ENCODE data around the gene MST1.
A peak's percentile ranks its signal among the peaks of the same experiment; 100 is the strongest.

MST1 gene

GRCh38 chr3:49673715-49674496, 15.4 kb downstream of the MST1 start, which contains the start of gene APEH:
APEH (plus strand) TSS chr3:49674351; CDS start chr3:49674402, 51 bp downstream.
- peak within 1 kb of the TSS; percentile 73 for H3K27ac ChIP-seq (ENCODE audit: low read depth, low read length, poor library complexity, severe bottlenecking)
- TF ChIP-seq EZH2 (IDR thresholded peaks at IDR 0.05; ENCODE audit: borderline replicate concordance, low read length) (no peak), CTCF (IDR thresholded peaks at IDR 0.05; ENCODE audit: low read length) (no peak)
- peak within 1 kb of the TSS; percentile 77 for H3K4me3 ChIP-seq (ENCODE audit: low read depth, low read length, poor library complexity, severe bottlenecking)
- no peaks in the 10 kb centered on the region for H3F3A ChIP-seq (ENCODE audit: insufficient read depth, low read length)
- no peaks in the 10 kb centered on the region for H3K9me2 ChIP-seq (ENCODE audit: low read depth, low read length)
- H3K4me1 ChIP-seq (ENCODE audit: insufficient read depth, low read length, severe bottlenecking): peaks cover 20% of the 10 kb centered on the region
- no peak within 1 kb of the TSS for H2AFZ ChIP-seq (ENCODE audit: low read length)
- no peaks in the 10 kb centered on the region for H3K9me3 ChIP-seq (ENCODE audit: low read length)
- no peaks in the 10 kb centered on the region for H3K79me2 ChIP-seq (ENCODE audit: insufficient read depth, low read length)
- no peaks in the 10 kb centered on the region for H3K27me3 ChIP-seq (ENCODE audit: insufficient read depth, low read length)
- H4K20me1 ChIP-seq (ENCODE audit: insufficient read depth, low read length): no peaks in the 10 kb centered on the region
- H3K36me3 ChIP-seq (ENCODE audit: insufficient read depth, low read length): peaks cover 33% of the 10 kb centered on the region
- peak within 1 kb of the TSS; percentile 87 for H3K9ac ChIP-seq (ENCODE audit: low read length)
- peak within 1 kb of the TSS; percentile 78 for H3K4me2 ChIP-seq (ENCODE audit: low read length)

- peak overlapping the region; percentile 77 for H3K4me3 ChIP-seq (ENCODE audit: low read depth, low read length, poor library complexity, severe bottlenecking)
- no peak for TF ChIP-seq CTCF (IDR thresholded peaks at IDR 0.05; ENCODE audit: low read length)
- no peak for TF ChIP-seq EZH2 (IDR thresholded peaks at IDR 0.05; ENCODE audit: borderline replicate concordance, low read length)
- peak overlapping the region; percentile 73 for H3K27ac ChIP-seq (ENCODE audit: low read depth, low read length, poor library complexity, severe bottlenecking)
- no peaks in the 10 kb centered on the region for H3K79me2 ChIP-seq (ENCODE audit: insufficient read depth, low read length)
- H4K20me1 ChIP-seq (ENCODE audit: insufficient read depth, low read length): no peaks in the 10 kb centered on the region
- no peaks in the 10 kb centered on the region for H3K9me2 ChIP-seq (ENCODE audit: low read depth, low read length)
- peak overlapping the region; percentile 78 for H3K4me2 ChIP-seq (ENCODE audit: low read length)
- no peaks in the 10 kb centered on the region for H3K27me3 ChIP-seq (ENCODE audit: insufficient read depth, low read length)
- H3K4me1 ChIP-seq (ENCODE audit: insufficient read depth, low read length, severe bottlenecking): peaks cover 20% of the 10 kb centered on the region
- peaks cover 26% of the 10 kb centered on the region for H3K36me3 ChIP-seq (ENCODE audit: insufficient read depth, low read length)
- H2AFZ ChIP-seq (ENCODE audit: low read length): no peak overlapping the region
- no peaks in the 10 kb centered on the region for H3F3A ChIP-seq (ENCODE audit: insufficient read depth, low read length)
- peak overlapping the region; percentile 87 for H3K9ac ChIP-seq (ENCODE audit: low read length)
- no peaks in the 10 kb centered on the region for H3K9me3 ChIP-seq (ENCODE audit: low read length)
Measured at GRCh38 chr3:49673121-49673714, 16.1 kb downstream of the MST1 start.

GRCh38 chr3:49671291-49672288, 17.7 kb downstream of the MST1 start:
- H3K27me3 ChIP-seq (ENCODE audit: insufficient read depth, low read length): no peaks in the 10 kb centered on the region
- H3K9me3 ChIP-seq (ENCODE audit: low read length): no peaks in the 10 kb centered on the region
- H3K4me2 ChIP-seq (ENCODE audit: low read length): no peak overlapping the region; the same call in 1 of the 2 replicates
- no peak overlapping the region for H2AFZ ChIP-seq (ENCODE audit: low read length)
- no peak overlapping the region for H3K4me3 ChIP-seq (ENCODE audit: low read depth, low read length, poor library complexity, severe bottlenecking)
- H3K9me2 ChIP-seq (ENCODE audit: low read depth, low read length): no peaks in the 10 kb centered on the region
- H3K4me1 ChIP-seq (ENCODE audit: insufficient read depth, low read length, severe bottlenecking): peaks cover 20% of the 10 kb centered on the region
- H4K20me1 ChIP-seq (ENCODE audit: insufficient read depth, low read length): no peaks in the 10 kb centered on the region
- no peak overlapping the region for H3K9ac ChIP-seq (ENCODE audit: low read length)
- TF ChIP-seq EZH2 (IDR thresholded peaks at IDR 0.05; ENCODE audit: borderline replicate concordance, low read length) (no peak), CTCF (IDR thresholded peaks at IDR 0.05; ENCODE audit: low read length) (peak; percentile 85)
- H3K27ac ChIP-seq (ENCODE audit: low read depth, low read length, poor library complexity, severe bottlenecking): peak overlapping the region; percentile 34
- H3K79me2 ChIP-seq (ENCODE audit: insufficient read depth, low read length): no peaks in the 10 kb centered on the region
- peaks cover 10% of the 10 kb centered on the region; the same call in 1 of the 2 replicates for H3K36me3 ChIP-seq (ENCODE audit: insufficient read depth, low read length)
- no peaks in the 10 kb centered on the region for H3F3A ChIP-seq (ENCODE audit: insufficient read depth, low read length)
